PC-9 (cell line): ENCODE measurements around the gene MIA3. TPM values are rescaled to one million over a fixed set of nuclear protein-coding genes. Genes with fewer than 3 reads are reported as not detected.

Experiments
- BruUV-seq: library from RNA; stranded (reverse); fragments of 400-500 nt; replicated peaks from 2 replicates; lab custom pipeline; 2021; lab: Mats Ljungman, UMichigan
- CTCF ChIA-PET: fragments of 300-600 bp; sonication (Branson Sonifier 250); formaldehyde crosslinking; loops from one replicate; lab custom pipeline; 2022; ENCODE audit warnings: antibody characterized with exemption; lab: Charles Lee
- POLR2A ChIA-PET: fragments of 300-600 bp; sonication (Branson Sonifier 250); formaldehyde crosslinking; loops from one replicate; lab custom pipeline; 2022; ENCODE audit warnings: antibody characterized with exemption; ENCODE audit not compliant: unreplicated experiment; lab: Charles Lee
- DNase-seq, 2 experiments: peaks; one replicate each; pipeline versions ENCODE4 v3.0.0 to v3.0.0-alpha.2; 2015 to 2022; ENCODE audit warnings: mixed read lengths in 1 of 2
- H2AFZ ChIP-seq: fragments of 200-600 bp; sonication (generic); 2 replicates; pipeline ENCODE4 v1.8.1; 2017; ENCODE audit warnings: antibody characterized with exemption
- H3F3A ChIP-seq: fragments of 200-600 bp; sonication (generic); 2 replicates; pipeline ENCODE4 v1.8.1; 2017; ENCODE audit warnings: antibody characterized with exemption, mild to moderate bottlenecking, low read depth; ENCODE audit not compliant: insufficient read depth
- H3K27ac ChIP-seq: fragments of 200-600 bp; sonication (generic); 2 replicates; pipeline ENCODE4 v1.6.1; 2016; ENCODE audit warnings: mixed run types
- H3K27me3 ChIP-seq: fragments of 200-600 bp; sonication (generic); 2 replicates; pipeline ENCODE4 v1.6.1; 2016; ENCODE audit warnings: low read depth, mixed run types; ENCODE audit not compliant: insufficient read depth
- H3K36me3 ChIP-seq: fragments of 200-600 bp; sonication (generic); 2 replicates; pipeline ENCODE4 v1.6.1; 2016; ENCODE audit warnings: low read depth, mixed run types
- H3K4me1 ChIP-seq: fragments of 200-600 bp; sonication (generic); replicated peaks from 2 replicates; pipeline ENCODE4 v1.6.1; 2016; ENCODE audit warnings: mixed run types; ENCODE audit not compliant: insufficient read depth
- H3K4me2 ChIP-seq: fragments of 200-600 bp; sonication (generic); 2 replicates; pipeline ENCODE4 v1.6.1; 2017; ENCODE audit warnings: mixed run types
- H3K4me3 ChIP-seq: fragments of 200-600 bp; sonication (generic); 2 replicates; pipeline ENCODE4 v1.6.1; 2016; ENCODE audit warnings: mixed run types
- H3K79me2 ChIP-seq: fragments of 200-600 bp; sonication (generic); 2 replicates; pipeline ENCODE4 v1.6.1; 2017; ENCODE audit warnings: low read depth, mixed run types
- H3K9me2 ChIP-seq: fragments of 200-600 bp; sonication (generic); 2 replicates; pipeline ENCODE4 v1.8.1; 2017; ENCODE audit warnings: mild to moderate bottlenecking; ENCODE audit not compliant: insufficient read depth
- H3K9me3 ChIP-seq: fragments of 200-600 bp; sonication (generic); 2 replicates; pipeline ENCODE4 v1.8.1; 2016; ENCODE audit warnings: low read depth; ENCODE audit not compliant: insufficient read depth
- H4K20me1 ChIP-seq: fragments of 200-600 bp; sonication (generic); 2 replicates; pipeline ENCODE4 v1.8.1; 2017; ENCODE audit not compliant: insufficient read depth
- CTCF ChIP-seq: fragments of 200-600 bp; sonication (generic); conservative IDR thresholded peaks from 2 replicates; pipeline ENCODE4 v1.6.1; 2017; ENCODE audit warnings: mixed run types, antibody characterized with exemption, mild to moderate bottlenecking, moderate library complexity
- EZH2 ChIP-seq: fragments of 200-600 bp; sonication (generic); IDR thresholded peaks from 2 replicates; pipeline ENCODE4 v1.8.0; 2017; ENCODE audit warnings: antibody characterized with exemption, low read depth
- intact Hi-C: fragments of 100-400 bp; cut with micrococcal nuclease; formaldehyde crosslinking; loops from one replicate; pipeline ENCODE4 v1.10.0; 2022; ENCODE audit not compliant: unreplicated experiment
- total RNA-seq: library from RNA; stranded (reverse); gene quantifications from 2 replicates; pipeline ENCODE4 v1.2.3, GENCODE V29; 2021

MIA3 gene
- total RNA-seq, 1 experiment from 2014 or later = 65.1 TPM

- Histone ChIP-seq H3K27me3 (no peaks in the 10 kb centered on the region), H3F3A (no peaks in the 10 kb centered on the region), H3K4me1 (no peaks in the 10 kb centered on the region), H3K4me3 (no peak overlapping the region), H3K9me3 (no peaks in the 10 kb centered on the region), H3K4me2 (no peak overlapping the region), H4K20me1 (no peaks in the 10 kb centered on the region), H3K9me2 (no peaks in the 10 kb centered on the region), H3K79me2 (no peaks in the 10 kb centered on the region), H2AFZ (no peak overlapping the region), H3K36me3 (peaks cover 6% of the 10 kb centered on the region; the same call in 1 of the 2 replicates), H3K27ac (no peak overlapping the region)
- intact Hi-C loops = no loop called here
- TF ChIP-seq CTCF (no peak), EZH2 (no peak)
- no TSS peak for BruUV-seq
- ChIA-PET CTCF (no interaction called here), POLR2A (no interaction called here)
- DNase-seq = no peak
Measured at GRCh38 chr1:222696741-222697140, 78.8 kb downstream of the MIA3 start.

- Histone ChIP-seq H3K36me3 (peaks cover 6% of the 10 kb centered on the region), H3K27ac (no peak overlapping the region), H3K9me3 (no peaks in the 10 kb centered on the region), H2AFZ (no peak overlapping the region), H3K79me2 (no peaks in the 10 kb centered on the region), H3K4me3 (no peak overlapping the region), H3K9me2 (no peaks in the 10 kb centered on the region), H3K4me2 (no peak overlapping the region), H3K4me1 (no peaks in the 10 kb centered on the region), H3F3A (no peaks in the 10 kb centered on the region), H3K27me3 (no peaks in the 10 kb centered on the region), H4K20me1 (no peaks in the 10 kb centered on the region)
- CTCF ChIA-PET = no interaction called here
- BruUV-seq = no TSS peak
- POLR2A ChIA-PET = interaction anchor here (0.6 kb wide), 1 partner anchor 14 kb away, joined by 4 read pairs; no protein-coding TSS in a partner anchor
- no peak for DNase-seq
- intact Hi-C loops = no loop called here
- TF ChIP-seq EZH2 (no peak), CTCF (no peak)
Measured at GRCh38 chr1:222697203-222697602, 79.3 kb downstream of the MIA3 start.

- Histone ChIP-seq H4K20me1 (no peaks in the 10 kb centered on the region), H3K4me3 (no peak overlapping the region), H3K4me1 (no peaks in the 10 kb centered on the region), H3K9me3 (no peaks in the 10 kb centered on the region), H3K27me3 (no peaks in the 10 kb centered on the region), H3K4me2 (no peak overlapping the region), H3K9me2 (no peaks in the 10 kb centered on the region), H2AFZ (no peak overlapping the region), H3K79me2 (no peaks in the 10 kb centered on the region), H3K36me3 (peaks cover 6% of the 10 kb centered on the region), H3F3A (no peaks in the 10 kb centered on the region), H3K27ac (no peak overlapping the region)
- intact Hi-C loops = no loop called here
- TF ChIP-seq CTCF (no peak), EZH2 (no peak)
- DNase-seq = no peak
- POLR2A ChIA-PET = interaction anchor here (0.6 kb wide), 1 partner anchor 13 kb away, joined by 4 read pairs; no protein-coding TSS in a partner anchor
- CTCF ChIA-PET = no interaction called here
- BruUV-seq = no TSS peak
Measured at GRCh38 chr1:222697826-222698225, 79.9 kb downstream of the MIA3 start.
